GM08714 (cell line): ENCODE results near the gene PTK6.

Experiments used
- H3K4me3 ChIP-seq: fragments of 200-500 bp; sonication (Bioruptor generic); 2 replicates; pipeline ENCODE4 v1.5.1; 2014; ENCODE audit warnings: mild to moderate bottlenecking, low read length, inconsistent platforms
- ZNF274 ChIP-seq: IDR thresholded peaks from 2 replicates; pipeline ENCODE4 v1.6.1; 2012; ENCODE audit warnings: mild to moderate bottlenecking, low read depth, low read length

The PTK6 gene

GRCh38 chr20:63555661-63556381 lies 18.6 kb upstream of the PTK6 start:
- H3K4me3 ChIP-seq: no peak overlapping the region
- no peak for TF ChIP-seq ZNF274

- no peak for TF ChIP-seq ZNF274
- H3K4me3 ChIP-seq: no peak overlapping the region
Observed at GRCh38 chr20:63554361-63555278, 17.4 kb upstream of the PTK6 start.

- H3K4me3 ChIP-seq: peak within 1 kb of the TSS; percentile 47; the same call in 1 of the 2 replicates
- no peak for TF ChIP-seq ZNF274
Observed at GRCh38 chr20:63553933-63554290, 16.7 kb upstream of the PTK6 start, which contains the start of gene FNDC11. Gene FNDC11 (plus strand): TSS chr20:63554159. CDS start chr20:63555664, 1,505 bp downstream.

- peak overlapping the region; percentile 47; the same call in 1 of the 2 replicates for H3K4me3 ChIP-seq
- TF ChIP-seq ZNF274: no peak
Observed at GRCh38 chr20:63553251-63553932, 16.2 kb upstream of the PTK6 start.

- H3K4me3 ChIP-seq: no peak overlapping the region
- no peak for TF ChIP-seq ZNF274
Observed at GRCh38 chr20:63552481-63553249, 15.5 kb upstream of the PTK6 start.

- TF ChIP-seq ZNF274: no peak
- no peak overlapping the region for H3K4me3 ChIP-seq
Observed at GRCh38 chr20:63551068-63551467, 13.9 kb upstream of the PTK6 start.

- H3K4me3 ChIP-seq: no peak overlapping the region
- TF ChIP-seq ZNF274: no peak
Observed at GRCh38 chr20:63549679-63550282, 12.6 kb upstream of the PTK6 start.

GRCh38 chr20:63549019-63549418 lies 11.8 kb upstream of the PTK6 start:
- H3K4me3 ChIP-seq: no peak overlapping the region
- no peak for TF ChIP-seq ZNF274

- TF ChIP-seq ZNF274: no peak
- H3K4me3 ChIP-seq: no peak overlapping the region
Observed at GRCh38 chr20:63548542-63548941, 11.4 kb upstream of the PTK6 start.

- no peak for TF ChIP-seq ZNF274
- H3K4me3 ChIP-seq: no peak within 1 kb of the TSS
Observed at GRCh38 chr20:63547725-63548480, 10.7 kb upstream of the PTK6 start, which contains the start of gene SRMS. Gene SRMS (minus strand): TSS chr20:63547749. CDS start chr20:63547463, 286 bp downstream.

- TF ChIP-seq ZNF274: no peak
Observed at GRCh38 chr20:63546956-63547724, 10.0 kb upstream of the PTK6 start.

More at GRCh38 chr20:63546956-63547724, 10.0 kb upstream of the PTK6 start:
- H3K4me3 ChIP-seq: no peak overlapping the region
